H1 (cell line): ENCODE data around the gene ARPC4. TPM values are rescaled to one million over a fixed set of nuclear protein-coding genes. Genes with fewer than 3 reads are reported as not detected.
A peak's percentile ranks its signal among the peaks of the same experiment; 100 is the strongest.

Experiments
- BRCA1 ChIP-seq: IDR thresholded peaks from 2 replicates; pipeline ENCODE4 v1.6.1; 2012; ENCODE audit warnings: low read depth, low read length, improper control_type of control experiment
- CHD2 ChIP-seq: IDR thresholded peaks from 2 replicates; pipeline ENCODE4 v1.6.1; 2012; ENCODE audit warnings: low read length, improper control_type of control experiment
- HDAC2 ChIP-seq, 2 experiments: fragments of 300-600 bp in 1 of 2; sonication (generic) in 1 of 2; IDR thresholded peaks; 2 replicates each; pipeline ENCODE4 v1.6.1; 2011 to 2012; ENCODE audit warnings: low read depth in 2 of 2, low read length in 2 of 2, mild to moderate bottlenecking in 2 of 2, moderate library complexity in 2 of 2, borderline replicate concordance in 1 of 2, inconsistent platforms in 1 of 2
- RAD21 ChIP-seq, 2 experiments: IDR thresholded peaks in 1 of 2; conservative IDR thresholded peaks in 1 of 2; 2 replicates each; pipeline ENCODE4 v1.6.1; 2011; ENCODE audit warnings: low read depth in 2 of 2, low read length in 2 of 2, improper control_type of control experiment in 1 of 2, inconsistent platforms in 1 of 2, mild to moderate bottlenecking in 1 of 2, moderate library complexity in 1 of 2
- polyA plus RNA-seq, 7 experiments: library from polyadenylated mRNA; depleted of rRNA in 3 of 7; stranded (reverse) in 5 of 7; unstranded in 2 of 7; fragments of >200 nt in 5 of 7; fragments of 200-250 nt in 2 of 7; gene quantifications; 1 replicate in 5 of 7; 2 replicates in 1 of 7; 4 replicates in 1 of 7; pipeline versions ENCODE4 v1.2.1 to v1.2.3, GENCODE V29; 2011 to 2013; ENCODE audit warnings: missing spikeins in 2 of 7, mixed read lengths in 2 of 7
- total RNA-seq: library from RNA; stranded (reverse); fragmentation: NEBNext Ultra II Directional; extraction: Animal tissue kit (Norgen Biotek cat#: 25700); gene quantifications from 2 replicates; pipeline ENCODE4 v1.2.1, GENCODE V29; 2021
- TF ChIP-seq, protein P1 (sequence below): IDR thresholded peaks from 2 replicates; pipeline ENCODE4 v1.6.1; 2011; ENCODE audit warnings: low read length, improper control_type of control experiment

ARPC4 gene
- total and polyA plus RNA-seq, 2 of the 8 experiments (the other 6 are each of a cell fraction or from before 2014, with no cell fraction given): 138 to 154 TPM

DNA sequence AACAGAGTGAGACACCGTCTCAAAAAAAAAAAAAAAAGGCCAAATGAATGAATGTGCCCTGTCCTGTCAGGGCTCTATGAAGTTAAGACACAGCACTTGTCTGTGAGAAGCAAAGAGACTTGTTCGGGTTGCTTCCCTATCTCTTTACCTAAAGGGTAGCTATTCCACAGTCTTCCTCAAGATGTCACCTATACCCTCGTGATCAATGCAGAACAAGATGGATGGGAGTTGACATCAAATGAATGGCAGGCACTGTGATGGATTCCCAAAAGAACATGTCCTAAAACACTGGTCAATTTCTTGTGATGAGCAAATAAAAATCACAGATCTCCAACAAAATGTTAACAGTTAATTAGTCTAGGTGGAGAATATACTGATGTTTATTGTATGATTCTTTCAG lies 10.1 kb upstream of the ARPC4 start (continued):
- TF ChIP-seq, protein P1, sequence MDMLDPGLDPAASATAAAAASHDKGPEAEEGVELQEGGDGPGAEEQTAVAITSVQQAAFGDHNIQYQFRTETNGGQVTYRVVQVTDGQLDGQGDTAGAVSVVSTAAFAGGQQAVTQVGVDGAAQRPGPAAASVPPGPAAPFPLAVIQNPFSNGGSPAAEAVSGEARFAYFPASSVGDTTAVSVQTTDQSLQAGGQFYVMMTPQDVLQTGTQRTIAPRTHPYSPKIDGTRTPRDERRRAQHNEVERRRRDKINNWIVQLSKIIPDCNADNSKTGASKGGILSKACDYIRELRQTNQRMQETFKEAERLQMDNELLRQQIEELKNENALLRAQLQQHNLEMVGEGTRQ: no peak
- TF ChIP-seq CHD2 (no peak), RAD21 (IDR thresholded peaks at IDR 0.05 in 1 of 2, conservative IDR thresholded peaks at IDR 0.05 in 1 of 2; ENCODE audit: low read depth in 2 of 2, low read length in 2 of 2) (peak; percentile 36 to 43; a peak in 3 of 4 replicates), HDAC2 (IDR thresholded peaks at IDR 0.05; ENCODE audit: borderline replicate concordance in 1 of 2, low read depth in 2 of 2, low read length in 2 of 2) (no peak), BRCA1 (no peak)
- TF ChIP-seq, all 59 proteins: peak for 2
